GM12892 (cell line): Measurements from ENCODE around the gene ACOT8.

Experiments
- POLR2A ChIP-seq: IDR thresholded peaks from 2 replicates; pipeline ENCODE4 v1.6.1; 2011; ENCODE audit warnings: low read depth, low read length, control low read depth
- POLR2AphosphoS5 ChIP-seq: IDR thresholded peaks from 2 replicates; pipeline ENCODE4 v1.6.1; 2011; ENCODE audit warnings: low read depth, low read length, control low read depth
- TAF1 ChIP-seq: IDR thresholded peaks from 2 replicates; pipeline ENCODE4 v1.6.1; 2011; ENCODE audit warnings: low read depth, mild to moderate bottlenecking, control low read depth, low read length, borderline replicate concordance

- TF ChIP-seq POLR2AphosphoS5 (no peak), POLR2A (no peak), TAF1 (no peak)
These were observed 42.0 kb upstream of the ACOT8 start for GRCh38 chr20:45899046-45899835.
